GM20431 (cell line): Measurements from ENCODE around the gene SAE1.

ENCODE experiments used
- in situ Hi-C: fragments of 300-500 bp; cut with MseI, MboI; formaldehyde crosslinking; loops from one replicate; pipeline ENCODE4 v1.15.0; 2020; ENCODE audit warnings: low sequenced_read_pairs; ENCODE audit not compliant: unreplicated experiment

The SAE1 gene

GRCh38 chr19:47257411-47258169, 127.0 kb downstream of the SAE1 start:
- in situ Hi-C loops = no loop called here

- in situ Hi-C loops = no loop called here
Observed at GRCh38 chr19:47258434-47258833, 127.8 kb downstream of the SAE1 start.

- in situ Hi-C loops = no loop called here
Observed at GRCh38 chr19:47258895-47259555, 128.4 kb downstream of the SAE1 start.
